ENCODE measurements around the gene MYCBP.
A peak's percentile ranks its signal among the peaks of the same experiment; 100 is the strongest.

- TF ChIP-seq POLR2A (IDR thresholded peaks at IDR 0.05): peak in 2 of 3 donors; percentile 59 to 60
- no peak for TF ChIP-seq CTCF (IDR thresholded peaks at IDR 0.05)
Measured at GRCh38 chr1:38858833-38859560, 14.2 kb downstream of the MYCBP start.

Data from body of pancreas (tissue), 4 donors.